ENCODE measurements around the gene CAMKV. TPM values are rescaled to one million over a fixed set of nuclear protein-coding genes. Genes with fewer than 3 reads are reported as not detected.
"Not testable (repeated sequence)": the region's sequence is repeated elsewhere in the genome, so short reads cannot be mapped to it uniquely, and the experiment has no call there.

The CAMKV gene, protein sequence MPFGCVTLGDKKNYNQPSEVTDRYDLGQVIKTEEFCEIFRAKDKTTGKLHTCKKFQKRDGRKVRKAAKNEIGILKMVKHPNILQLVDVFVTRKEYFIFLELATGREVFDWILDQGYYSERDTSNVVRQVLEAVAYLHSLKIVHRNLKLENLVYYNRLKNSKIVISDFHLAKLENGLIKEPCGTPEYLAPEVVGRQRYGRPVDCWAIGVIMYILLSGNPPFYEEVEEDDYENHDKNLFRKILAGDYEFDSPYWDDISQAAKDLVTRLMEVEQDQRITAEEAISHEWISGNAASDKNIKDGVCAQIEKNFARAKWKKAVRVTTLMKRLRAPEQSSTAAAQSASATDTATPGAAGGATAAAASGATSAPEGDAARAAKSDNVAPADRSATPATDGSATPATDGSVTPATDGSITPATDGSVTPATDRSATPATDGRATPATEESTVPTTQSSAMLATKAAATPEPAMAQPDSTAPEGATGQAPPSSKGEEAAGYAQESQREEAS
- not detected for total RNA-seq
- long read RNA-seq: 0 reads

DNA sequence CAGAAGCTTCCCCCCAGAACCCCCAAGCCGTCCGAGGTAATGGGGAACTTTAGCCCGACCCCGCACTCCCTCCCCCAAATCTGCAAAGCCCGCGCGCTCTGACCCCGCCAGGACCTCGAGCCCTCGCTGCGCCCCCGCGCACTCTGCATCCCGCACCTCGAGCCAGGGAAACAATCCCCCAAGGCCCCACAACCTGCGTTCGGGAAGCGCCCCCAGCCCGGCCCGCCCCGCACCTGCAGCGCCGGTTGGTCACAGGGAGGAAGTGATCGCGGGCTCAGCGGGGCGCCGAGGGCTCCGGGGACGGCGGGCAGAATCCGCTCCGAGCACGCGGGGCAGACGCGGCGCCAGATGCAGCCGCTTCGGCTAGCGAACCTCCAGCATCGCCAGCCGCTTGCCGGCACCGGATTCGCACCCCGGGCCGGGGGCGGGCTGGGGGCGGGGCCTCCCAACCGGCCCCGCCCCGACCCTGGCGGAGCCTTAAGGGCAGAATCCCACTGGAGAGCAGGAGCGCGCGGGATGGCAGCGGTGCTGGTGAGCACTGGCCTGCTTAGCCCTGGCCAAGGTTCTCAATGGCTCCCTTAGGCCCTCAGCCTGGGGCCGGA lies at the start of gene CAMKV:
CAMKV (minus strand) TSS at position 382 of the 602 bp plus-strand sequence. CDS start 7,518 bp downstream, outside the sequence.
- intact Hi-C loops (cut with DNase I): no loop called here
- DNase-seq (no peak), ATAC-seq (ENCODE audit: poor library complexity) (no peak)

DNA sequence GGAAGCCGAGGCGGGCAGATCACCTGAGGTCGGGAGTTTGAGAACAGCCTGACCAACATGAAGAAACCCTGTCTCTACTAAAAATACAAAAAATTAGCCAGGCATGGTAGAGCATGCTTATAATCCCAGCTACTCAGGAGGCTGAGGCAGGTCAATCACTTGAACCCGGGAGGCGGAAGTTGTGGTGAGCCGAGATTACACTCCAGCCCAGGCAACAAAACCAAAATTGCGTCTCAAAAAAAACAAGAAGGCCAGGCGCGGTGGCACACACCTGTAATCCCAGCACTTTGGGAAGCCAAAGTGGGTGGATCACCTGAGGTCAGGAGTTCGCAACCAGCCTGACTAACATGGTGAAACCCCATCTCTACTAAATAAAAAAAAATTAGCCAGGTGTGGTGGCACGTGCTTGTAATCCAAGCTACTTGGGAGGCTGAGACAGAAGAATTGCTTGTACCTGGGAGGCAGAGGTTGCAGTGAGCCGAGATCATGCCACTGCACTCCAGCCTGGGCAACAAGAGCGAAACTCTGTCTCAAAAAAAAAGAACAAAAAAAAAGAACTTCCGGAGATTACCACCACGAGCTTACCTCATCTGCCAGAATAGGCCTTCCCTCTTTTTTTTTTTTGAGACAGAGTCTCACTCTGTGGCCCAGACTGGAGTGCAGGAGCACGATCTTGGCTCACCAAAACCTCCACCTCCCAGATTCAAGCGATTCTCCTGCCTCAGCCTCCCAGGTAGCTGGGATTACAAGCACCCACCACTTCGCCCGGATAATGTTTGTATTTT lies 48.3 kb upstream of the CAMKV start:
- DNase-seq; ATAC-seq (ENCODE audit: poor library complexity); intact Hi-C loops (cut with DNase I): not testable (repeated sequence)

DNA sequence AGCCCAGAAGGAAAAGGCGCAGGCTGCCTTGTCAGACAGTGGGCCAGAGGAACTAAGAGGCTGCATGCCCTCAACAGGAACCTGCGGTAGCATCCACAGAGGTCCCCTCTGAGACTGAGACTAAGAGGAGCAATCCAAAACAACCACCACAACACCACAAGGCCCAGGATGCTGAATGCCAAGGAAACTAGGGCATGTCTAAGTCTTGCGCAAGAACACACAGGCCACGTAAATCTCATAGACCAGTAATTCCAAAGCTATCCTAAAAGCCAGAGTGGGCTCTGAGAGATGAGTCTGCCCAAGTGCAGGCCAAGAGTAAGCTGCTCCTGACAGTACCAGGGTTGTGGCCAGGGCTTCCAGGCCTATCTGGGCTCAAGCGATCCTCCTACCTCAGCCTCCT lies 47.0 kb upstream of the CAMKV start:
- intact Hi-C loops (cut with DNase I): no loop called here
- DNase-seq (no peak), ATAC-seq (ENCODE audit: poor library complexity) (no peak)

DNA sequence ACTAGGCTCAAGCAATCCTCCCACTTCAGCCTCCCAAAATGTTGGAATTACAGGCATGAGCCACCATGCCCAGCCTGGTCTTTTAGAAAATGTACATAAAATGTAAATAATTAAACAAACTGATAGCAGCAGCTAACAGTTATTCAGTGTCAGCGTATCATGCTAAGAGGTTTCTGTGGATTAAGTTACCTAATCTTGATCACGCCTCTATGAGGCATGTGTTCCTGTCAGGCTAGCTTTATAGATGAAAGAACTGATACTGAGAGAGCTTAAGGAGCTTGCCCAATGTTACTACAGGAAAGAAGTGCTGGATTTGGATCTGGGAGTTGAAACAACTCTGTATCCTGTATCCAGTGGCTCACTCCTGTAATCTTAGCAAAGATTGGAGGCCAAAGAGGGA lies 45.2 kb upstream of the CAMKV start:
- no peak for ATAC-seq (ENCODE audit: poor library complexity)
- intact Hi-C loops (cut with DNase I): no loop called here
- DNase-seq: no peak

DNA sequence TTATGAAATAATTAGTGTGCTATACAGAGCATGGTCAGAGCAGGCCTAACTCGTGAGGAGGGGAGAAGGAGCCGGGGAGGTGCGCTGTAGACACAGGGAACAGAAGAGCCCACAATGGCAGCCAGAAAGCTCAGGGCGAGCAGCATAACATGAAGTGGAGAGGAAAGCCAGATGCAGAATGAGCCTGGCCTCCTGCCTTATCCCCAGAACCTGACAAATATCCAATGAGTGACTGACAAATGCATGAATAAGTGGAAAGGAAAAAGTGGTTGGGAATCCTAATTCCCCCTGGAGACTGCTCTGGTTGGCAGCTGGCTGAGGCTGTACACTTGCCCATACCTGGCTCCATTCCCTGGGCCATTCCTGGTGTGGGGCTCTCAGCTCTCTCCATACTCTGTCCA lies 43.2 kb upstream of the CAMKV start:
- DNase-seq: no peak
- intact Hi-C loops (cut with DNase I): no loop called here
- ATAC-seq (ENCODE audit: poor library complexity): peak; percentile 44

DNA sequence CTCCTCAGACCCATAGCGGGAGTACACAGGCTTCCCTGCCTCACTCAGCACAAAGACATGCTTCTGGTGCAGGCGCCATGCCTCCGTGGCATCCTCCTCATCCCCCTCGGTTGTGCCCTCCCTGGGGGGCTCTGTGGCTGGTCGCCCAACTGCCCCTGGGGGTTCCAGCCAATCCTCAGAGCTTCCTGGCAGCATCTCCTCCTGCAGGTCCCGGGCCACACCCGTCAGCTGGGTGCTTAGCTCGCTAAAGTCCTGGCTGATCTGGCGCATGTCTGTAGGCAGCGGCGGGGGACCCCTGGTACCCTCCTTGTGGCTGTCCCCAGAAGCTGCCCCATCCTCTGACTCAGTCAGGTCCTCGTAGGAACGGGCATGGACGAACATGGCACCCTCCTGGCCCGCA lies 41.9 kb upstream of the CAMKV start:
- DNase-seq (no peak), ATAC-seq (ENCODE audit: poor library complexity) (no peak)
- intact Hi-C loops (cut with DNase I): no loop called here

DNA sequence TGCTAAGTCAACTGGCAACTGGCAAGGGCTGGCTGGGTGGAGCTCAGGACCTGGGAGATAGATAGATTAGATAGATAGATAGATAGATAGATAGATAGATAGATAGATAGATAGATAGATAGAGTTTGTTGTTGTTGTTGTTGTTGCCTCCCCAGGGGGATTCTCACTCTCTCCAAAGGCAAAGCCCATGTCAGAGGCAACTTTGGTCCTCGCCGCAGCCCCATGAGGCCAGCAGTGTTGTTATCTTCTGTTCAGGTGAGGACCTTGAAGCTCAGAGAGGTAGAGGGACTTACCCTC lies 41.4 kb upstream of the CAMKV start:
- DNase-seq (no peak), ATAC-seq (ENCODE audit: poor library complexity) (no peak)
- intact Hi-C loops (cut with DNase I): no loop called here

DNA sequence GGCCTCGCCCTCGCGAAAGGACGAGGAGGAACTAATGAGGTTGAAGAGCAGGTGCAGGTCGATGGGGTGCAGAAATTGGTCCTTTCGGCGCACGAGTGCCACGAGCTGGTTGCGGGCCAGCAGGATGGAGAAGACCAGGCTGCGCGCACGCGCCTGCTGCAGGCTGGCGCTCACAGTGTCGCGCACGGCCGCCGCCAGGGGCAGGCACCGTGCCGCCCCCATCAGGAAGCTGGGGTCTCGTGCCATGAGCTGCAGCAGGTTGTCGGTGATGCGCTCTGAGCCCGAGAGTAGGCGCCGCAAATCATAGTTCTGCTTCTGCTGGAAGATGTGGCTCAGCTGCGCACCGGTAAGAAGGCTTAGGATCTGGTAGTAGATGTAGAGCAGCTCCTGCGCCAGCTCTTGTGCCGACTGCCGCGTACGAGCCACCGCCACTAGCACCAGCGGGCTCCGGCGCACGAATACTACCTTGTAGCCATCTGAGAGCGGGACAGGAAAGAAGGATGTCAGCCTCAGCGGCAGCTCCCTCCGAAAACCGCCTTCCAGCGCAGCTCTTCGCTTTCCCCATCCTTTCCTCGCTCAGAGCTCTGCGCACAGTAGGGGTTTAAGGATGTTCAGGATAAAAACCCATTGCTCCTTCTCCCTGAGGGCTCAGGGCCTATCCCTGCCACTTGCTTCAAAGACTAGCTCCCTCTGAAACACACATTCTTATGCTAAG lies 40.9 kb upstream of the CAMKV start:
- DNase-seq (no peak), ATAC-seq (ENCODE audit: poor library complexity) (no peak)
- intact Hi-C loops (cut with DNase I): no loop called here

DNA sequence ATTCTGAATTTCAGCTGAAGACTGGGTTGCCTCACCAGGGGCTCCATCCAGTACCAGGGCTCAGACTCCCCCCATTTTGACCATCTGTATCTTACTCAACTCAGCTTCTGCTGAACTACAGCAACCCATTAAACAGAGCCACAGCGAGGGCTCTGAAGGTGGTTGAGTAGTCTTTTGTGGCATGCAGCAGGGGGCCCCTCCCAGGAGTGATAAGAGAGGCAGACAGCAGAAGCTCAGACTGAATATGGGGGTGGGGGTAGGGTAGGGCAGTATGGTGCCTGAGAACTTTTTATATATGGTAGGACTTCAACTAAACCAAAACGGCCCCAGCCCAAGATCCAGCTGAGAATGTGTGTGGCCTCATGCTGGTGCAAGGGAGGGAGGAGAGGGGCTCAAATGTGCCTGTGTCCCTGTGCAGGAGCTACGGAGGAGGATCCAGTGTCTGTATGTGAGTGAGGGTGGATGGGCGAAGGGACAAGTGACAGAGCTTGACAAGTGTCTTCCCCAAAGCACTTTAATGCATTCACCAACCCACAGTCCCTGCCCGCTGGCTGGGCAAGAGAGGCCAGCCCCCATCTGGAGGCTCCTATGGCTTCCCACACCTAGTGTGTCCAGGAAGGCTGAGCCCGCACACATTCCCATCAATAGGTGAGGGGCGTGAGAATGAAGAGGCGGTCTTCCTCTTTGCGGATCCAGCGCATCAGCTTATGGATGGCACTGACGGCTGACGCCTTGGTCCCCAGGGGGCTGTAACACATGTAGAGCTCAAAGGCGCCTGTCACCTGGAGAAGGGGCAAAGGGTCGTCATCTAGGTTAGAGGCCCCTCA lies 38.9 kb upstream of the CAMKV start:
- intact Hi-C loops (cut with DNase I): loop anchor here (5.0 kb wide), 1 partner anchor 61 kb away; no protein-coding TSS in a partner anchor
- no peak for DNase-seq
- ATAC-seq (ENCODE audit: poor library complexity): no peak

DNA sequence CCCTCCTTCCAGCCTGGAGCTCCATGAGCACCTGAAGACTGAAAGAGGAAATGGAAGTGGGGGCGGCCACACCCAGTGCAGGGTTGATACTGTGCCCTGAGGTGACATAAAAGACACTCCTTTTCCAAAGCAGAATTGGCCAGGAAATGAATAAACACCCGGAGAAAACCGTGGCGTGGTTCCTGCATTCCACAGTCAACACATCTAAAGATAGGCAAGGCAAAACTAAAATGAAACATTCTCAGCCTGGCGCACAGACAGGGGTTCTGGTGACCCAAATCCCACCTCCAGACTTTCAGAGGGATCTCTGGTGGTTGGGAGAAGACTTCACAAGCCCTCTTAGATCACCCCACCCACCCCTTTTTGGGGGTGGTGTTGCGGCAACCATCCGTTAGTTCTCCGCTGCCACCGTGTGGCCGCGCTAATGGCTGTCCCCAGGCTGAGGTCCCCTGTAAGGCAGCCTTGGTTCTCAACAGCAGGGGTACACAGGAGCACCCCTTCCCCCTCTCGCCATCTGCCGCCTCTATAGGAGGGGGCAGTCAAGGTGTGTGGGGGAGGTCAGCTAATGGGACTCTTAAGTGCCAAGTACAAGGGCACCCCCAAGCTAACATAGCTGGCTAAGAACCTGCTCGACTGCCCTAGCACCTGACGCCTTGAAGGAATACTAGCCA lies 36.5 kb upstream of the CAMKV start:
- ATAC-seq (ENCODE audit: poor library complexity) (peak; percentile 62), DNase-seq (peak; percentile 70)
- intact Hi-C loops (cut with DNase I): loop anchor here (5.0 kb wide), 1 partner anchor 59 kb away; no protein-coding TSS in a partner anchor

DNA sequence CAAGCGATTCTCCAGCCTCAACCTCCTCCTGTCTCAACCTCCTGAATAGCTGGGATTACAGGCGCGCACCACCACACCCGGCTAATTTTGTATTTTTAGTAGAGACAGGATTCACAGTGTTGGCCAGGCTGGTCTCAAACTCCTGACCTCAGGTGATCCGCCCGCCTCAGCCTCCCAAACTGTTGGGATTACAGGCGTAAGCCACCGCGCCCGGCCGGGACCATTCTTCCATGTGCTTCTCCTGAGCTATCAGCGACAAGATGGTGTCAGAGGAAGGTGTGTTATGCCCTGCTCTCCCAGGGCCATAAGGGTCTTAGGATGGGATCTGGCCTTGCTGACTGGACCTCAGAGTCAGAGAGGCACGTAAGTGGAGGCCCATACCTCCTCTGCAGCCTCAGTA lies 34.7 kb upstream of the CAMKV start:
- DNase-seq; ATAC-seq (ENCODE audit: poor library complexity): not testable (repeated sequence)
- intact Hi-C loops (cut with DNase I): loop anchor here (5.0 kb wide), 1 partner anchor 102 kb away; the partner anchor contains the start of gene INKA1

DNA sequence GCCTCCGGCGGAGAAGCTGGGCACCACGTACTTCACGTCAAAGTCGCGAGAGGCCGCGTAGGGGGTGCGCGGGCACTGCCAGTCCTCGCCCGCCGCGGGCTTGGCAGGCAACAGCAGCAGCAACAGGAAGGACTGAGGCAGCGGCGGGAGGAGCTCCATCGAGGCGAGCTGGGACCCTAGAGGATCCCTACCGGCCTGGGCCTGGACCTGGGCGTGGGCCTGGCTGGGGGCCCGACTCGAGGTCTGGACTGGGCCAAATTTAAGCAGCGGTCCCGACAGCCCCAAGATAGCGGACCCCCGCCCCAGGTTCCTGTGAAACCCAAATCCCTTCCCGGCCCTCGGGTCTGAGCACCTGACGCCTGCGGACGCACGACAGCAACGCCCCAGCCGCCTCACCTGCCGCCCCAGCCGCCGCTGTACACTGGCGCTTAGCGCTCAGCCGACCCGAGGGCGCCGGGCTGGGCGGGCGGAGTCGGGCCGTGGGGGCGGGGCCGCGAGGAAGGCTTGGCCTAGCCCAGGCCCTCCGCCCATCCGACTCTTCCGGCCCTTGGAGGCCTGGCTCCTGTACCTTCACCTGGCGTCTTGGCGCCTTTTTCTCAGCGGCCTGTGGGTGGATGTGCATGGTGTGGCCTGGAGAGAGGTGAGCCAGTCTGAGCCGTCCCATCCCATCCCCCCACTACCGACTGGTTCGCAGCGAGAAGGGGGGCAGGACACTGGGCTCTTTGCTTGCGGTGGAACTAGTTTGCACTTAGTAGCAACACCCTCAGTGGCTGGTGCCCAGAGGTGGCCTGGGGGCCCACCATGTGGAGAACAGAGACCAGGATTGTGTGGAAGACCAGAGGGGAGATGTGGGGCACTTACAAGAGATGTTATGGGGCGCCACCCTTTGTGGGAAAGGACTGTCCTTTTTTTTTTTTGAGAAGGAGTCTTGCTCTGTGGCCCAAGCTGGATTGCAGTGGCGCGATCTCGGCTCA lies 34.0 kb upstream of the CAMKV start, which contains the start of gene MST1R:
MST1R (minus strand) TSS at position 423 of the 974 bp plus-strand sequence; CDS start at position 159, 264 bp downstream.
- DNase-seq: peak; percentile 87
- ATAC-seq (ENCODE audit: poor library complexity): peak; percentile 93
- intact Hi-C loops (cut with DNase I): loop anchor here (5.0 kb wide), 1 partner anchor 101 kb away; the partner anchor contains the start of gene INKA1

DNA sequence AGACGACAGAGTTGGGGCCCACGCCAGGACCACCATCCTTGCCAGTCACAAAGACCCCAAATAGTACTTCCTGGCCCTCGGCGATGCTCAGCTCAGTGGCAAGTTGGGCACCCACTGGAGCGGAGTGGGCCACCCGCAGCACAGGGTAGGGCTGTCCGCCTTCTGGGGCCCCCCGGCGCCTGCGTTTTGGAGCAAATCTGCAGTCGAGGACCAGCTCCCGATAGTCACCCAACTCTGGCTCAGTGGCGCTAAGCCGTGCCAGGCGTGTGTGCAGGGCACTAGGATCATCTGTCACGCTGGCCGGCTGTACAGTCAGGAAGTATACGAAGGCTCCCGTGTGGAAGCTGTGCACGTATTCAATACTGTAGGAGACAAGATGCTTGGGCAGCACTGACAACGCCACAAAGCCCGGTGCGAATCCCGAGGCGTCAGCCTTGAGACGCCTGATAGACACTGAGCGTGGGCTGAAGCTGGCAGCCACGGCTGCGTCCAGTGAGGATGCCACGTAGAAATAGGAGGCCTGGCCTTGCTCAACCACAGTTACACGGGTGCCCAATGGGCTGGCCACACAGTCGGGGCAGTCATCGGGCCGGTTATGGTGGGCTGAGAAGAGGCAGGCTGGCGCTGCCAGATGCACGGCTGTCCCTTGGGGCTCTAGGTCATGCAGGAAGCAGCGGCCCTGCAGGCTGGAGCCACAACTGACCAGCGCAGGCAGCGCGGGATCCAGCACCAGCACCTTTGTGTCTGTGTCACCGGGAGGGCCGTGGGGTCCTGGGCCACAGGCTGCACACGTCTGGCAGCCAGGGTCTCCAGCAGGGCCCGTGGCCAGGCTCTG lies 33.0 kb upstream of the CAMKV start:
- DNase-seq (no peak), ATAC-seq (ENCODE audit: poor library complexity) (no peak)
- intact Hi-C loops (cut with DNase I): loop anchor here (5.0 kb wide), 1 partner anchor 100 kb away; the partner anchor contains the start of gene INKA1

DNA sequence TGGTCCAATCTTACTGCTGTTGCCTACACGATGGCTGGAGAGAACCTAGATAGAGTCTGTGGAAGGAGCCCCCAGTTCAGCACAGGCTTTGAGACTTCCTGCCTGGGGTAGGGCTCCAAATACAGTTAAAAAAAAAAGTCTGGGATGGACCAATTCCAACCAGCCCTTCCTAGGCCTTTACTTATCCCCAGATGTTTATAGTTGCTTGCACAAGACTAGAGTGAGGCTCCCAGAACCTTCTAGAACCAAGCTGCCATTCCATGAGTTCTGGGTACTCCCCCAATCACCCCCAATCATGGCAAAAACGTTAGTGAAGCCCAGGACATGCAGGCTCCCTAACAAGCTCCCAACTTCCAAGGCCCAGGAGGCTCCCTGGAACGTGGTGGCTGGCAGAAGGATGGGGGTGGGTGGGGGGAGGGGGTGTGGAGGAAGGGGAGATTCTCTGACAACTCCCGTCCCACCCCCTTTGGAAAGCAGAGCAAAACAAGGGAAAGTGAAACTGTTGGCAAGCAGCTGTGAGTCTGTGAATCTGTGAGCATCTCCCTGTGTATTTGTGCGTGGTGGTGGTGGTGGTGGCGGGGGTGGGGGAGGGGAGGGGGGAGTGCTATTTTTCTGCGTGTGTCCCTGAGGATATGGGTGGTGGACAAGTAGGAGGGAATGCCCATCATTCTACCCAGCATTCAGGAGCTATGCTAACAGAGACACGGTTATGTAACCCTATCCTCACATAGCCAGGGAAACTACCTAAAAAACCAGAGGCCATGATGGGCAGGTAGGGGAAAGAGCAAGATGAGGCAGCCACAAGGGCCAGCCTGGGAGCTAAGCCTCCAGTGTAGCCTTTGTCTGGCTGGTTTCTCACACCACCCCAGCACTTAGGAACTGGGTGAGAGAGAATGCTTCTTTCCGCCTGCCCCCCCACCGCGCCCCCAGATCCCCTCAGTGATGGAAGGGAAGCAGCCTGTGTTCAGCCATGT lies 31.9 kb upstream of the CAMKV start:
- DNase-seq (no peak), ATAC-seq (ENCODE audit: poor library complexity) (no peak)
- intact Hi-C loops (cut with DNase I): loop anchor here (5.0 kb wide), 1 partner anchor 99 kb away; the partner anchor contains the start of gene INKA1

Data from Right ventricle myocardium superior (tissue), 1 donor.